Amniotic epithelial cell (primary cell): Measurements from ENCODE around the gene BAG2.

Source experiments
- DNase-seq: peaks from one replicate; pipeline ENCODE4 v3.0.0-alpha.2; 2010; ENCODE audit warnings: low read depth

Gene BAG2

GRCh38 chr6:57174511-57174907 is 2.4 kb downstream of the BAG2 start:
- no peak for DNase-seq

GRCh38 chr6:57177545-57178265 is 5.6 kb downstream of the BAG2 start:
- DNase-seq: peak; percentile 63

GRCh38 chr6:57180596-57180995 is 8.5 kb downstream of the BAG2 start:
- no peak for DNase-seq

- DNase-seq: peak; percentile 71
Observed at GRCh38 chr6:57182017-57182432, 9.9 kb downstream of the BAG2 start.

GRCh38 chr6:57183336-57183735 is 11.2 kb downstream of the BAG2 start:
- no peak for DNase-seq

- peak; percentile 59 for DNase-seq
Observed at GRCh38 chr6:57190140-57190539, 18.0 kb downstream of the BAG2 start.

- peak; percentile 64 for DNase-seq
Observed at GRCh38 chr6:57193177-57193576, 21.1 kb downstream of the BAG2 start.

GRCh38 chr6:57195457-57195856 is 23.3 kb downstream of the BAG2 start:
- DNase-seq: peak; percentile 17

- no peak for DNase-seq
Observed at GRCh38 chr6:57198926-57199636, 27.0 kb downstream of the BAG2 start.

- DNase-seq: peak; percentile 58
Observed at GRCh38 chr6:57201718-57202117, 29.6 kb downstream of the BAG2 start.

GRCh38 chr6:57205550-57206328 is 33.6 kb downstream of the BAG2 start:
- peak; percentile 42 for DNase-seq

- DNase-seq: peak; percentile 89
Observed at GRCh38 chr6:57207141-57207540, 35.0 kb downstream of the BAG2 start.

GRCh38 chr6:57207872-57208271 is 35.7 kb downstream of the BAG2 start:
- peak; percentile 67 for DNase-seq

- peak; percentile 43 for DNase-seq
Observed at GRCh38 chr6:57209030-57209429, 36.9 kb downstream of the BAG2 start.

- no peak for DNase-seq
Observed at GRCh38 chr6:57210060-57210459, 37.9 kb downstream of the BAG2 start.

GRCh38 chr6:57215260-57215659 is 43.1 kb downstream of the BAG2 start:
- no peak for DNase-seq

GRCh38 chr6:57216235-57217101 is 44.3 kb downstream of the BAG2 start:
- DNase-seq: no peak

- no peak for DNase-seq
Observed at GRCh38 chr6:57217270-57217669, 45.1 kb downstream of the BAG2 start.

- DNase-seq: no peak
Observed at GRCh38 chr6:57220083-57220703, 48.1 kb downstream of the BAG2 start.

- DNase-seq: peak; percentile 54
Observed at GRCh38 chr6:57221191-57221935, 49.2 kb downstream of the BAG2 start.
